MV-4-11 (cell line): ENCODE data around the gene ZNF511.
"Not testable (repeated sequence)": the region's sequence is repeated elsewhere in the genome, so short reads cannot be mapped to it uniquely, and the experiment has no call there.

ENCODE experiments used
- DNase-seq: peaks from one replicate; lab custom pipeline; 2025; lab: John Stamatoyannopoulos, UW

The ZNF511 gene

GRCh38 chr10:133314911-133315310 is 6.2 kb downstream of the ZNF511 start:
- DNase-seq, result no peak

DNA sequence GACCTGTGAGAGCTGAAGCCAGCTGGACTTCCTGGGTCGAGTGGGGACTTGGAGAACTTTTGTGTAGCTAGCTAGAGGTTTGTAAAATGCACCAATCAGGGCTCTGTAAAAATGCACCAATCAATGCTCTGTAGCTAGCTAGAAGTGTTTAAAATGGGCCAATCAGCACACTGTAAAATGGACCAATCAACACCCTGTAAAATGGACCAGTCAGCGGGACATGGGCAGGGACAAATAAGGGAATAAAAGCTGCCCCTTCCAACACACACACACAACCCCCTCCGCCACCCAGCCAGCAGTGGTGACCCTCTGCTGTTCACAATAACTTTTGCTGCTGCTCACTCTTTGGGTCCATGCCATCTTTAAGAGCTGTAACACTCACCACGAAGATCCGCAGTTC is 7.1 kb downstream of the ZNF511 start:
- no peak for DNase-seq

DNA sequence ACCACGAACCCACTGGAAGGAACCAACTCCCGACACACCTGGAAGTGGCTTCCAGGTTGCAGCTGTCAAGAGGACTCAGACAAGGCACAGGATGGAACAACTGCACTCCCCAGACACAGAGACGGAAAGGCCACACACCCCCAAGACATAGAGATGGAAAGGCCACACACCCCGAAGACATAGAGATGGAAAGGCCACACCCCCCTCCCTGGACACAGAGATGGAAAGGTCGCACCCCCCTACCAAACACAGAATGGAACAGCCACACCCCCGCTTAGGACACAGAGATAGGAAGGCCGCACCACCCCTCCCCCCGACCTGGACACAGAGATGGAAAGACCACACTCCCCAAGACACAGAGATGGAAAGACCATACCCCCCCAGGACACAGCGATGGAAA is 7.6 kb downstream of the ZNF511 start:
- no peak for DNase-seq

DNA sequence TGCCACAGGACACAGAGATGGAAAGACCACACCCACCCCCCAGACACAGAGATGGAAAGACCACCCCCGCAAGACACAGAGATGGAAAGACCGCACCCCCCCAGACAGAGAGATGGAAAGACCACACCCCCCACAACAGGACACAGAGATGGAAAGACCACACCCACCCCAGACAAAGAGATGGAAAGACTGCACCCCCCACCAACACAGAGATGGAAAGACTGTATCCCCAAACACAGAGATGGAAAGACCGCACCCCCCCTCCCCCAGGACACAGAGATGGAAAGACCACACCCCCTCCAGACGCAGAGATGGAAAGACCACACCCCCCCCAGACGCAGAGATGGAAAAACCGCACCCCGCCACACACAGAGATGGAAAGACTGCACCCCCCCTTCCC is 8.0 kb downstream of the ZNF511 start:
- DNase-seq, result no peak

DNA sequence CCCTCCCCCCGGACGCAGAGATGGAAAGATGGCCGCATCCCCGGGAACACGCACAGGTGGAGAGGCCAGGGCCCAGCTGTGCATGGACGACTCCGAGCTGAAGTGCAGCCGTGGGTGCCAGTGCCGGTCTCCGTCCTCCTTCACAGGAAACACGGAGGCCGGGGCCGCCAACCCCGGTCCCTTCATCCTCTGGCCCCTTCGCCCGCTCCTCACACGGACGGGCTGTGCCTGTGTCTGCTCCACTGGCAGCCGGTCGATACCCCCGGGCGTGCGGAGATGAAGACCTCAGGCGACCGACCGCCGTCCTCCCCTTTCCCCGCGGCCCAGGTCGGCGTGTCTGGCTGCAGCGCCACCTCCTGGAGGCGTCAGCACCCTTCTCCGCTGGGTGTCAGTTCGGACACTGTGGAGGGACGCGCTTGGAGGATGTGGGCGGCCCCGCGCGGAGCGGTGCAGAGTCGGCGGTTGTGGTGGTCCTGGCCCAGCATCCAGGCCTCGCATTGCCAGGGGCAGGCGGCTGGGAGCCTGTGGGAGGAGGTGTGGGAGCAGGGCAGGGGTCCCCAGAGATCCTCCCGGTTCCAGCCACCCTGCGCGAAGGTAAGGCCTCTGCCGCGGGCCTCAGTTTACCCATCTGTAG is 9.9 kb downstream of the ZNF511 start:
- DNase-seq, result peak; percentile 53

GRCh38 chr10:133320852-133321422 is 12.2 kb downstream of the ZNF511 start:
- not testable (repeated sequence) for DNase-seq

DNA sequence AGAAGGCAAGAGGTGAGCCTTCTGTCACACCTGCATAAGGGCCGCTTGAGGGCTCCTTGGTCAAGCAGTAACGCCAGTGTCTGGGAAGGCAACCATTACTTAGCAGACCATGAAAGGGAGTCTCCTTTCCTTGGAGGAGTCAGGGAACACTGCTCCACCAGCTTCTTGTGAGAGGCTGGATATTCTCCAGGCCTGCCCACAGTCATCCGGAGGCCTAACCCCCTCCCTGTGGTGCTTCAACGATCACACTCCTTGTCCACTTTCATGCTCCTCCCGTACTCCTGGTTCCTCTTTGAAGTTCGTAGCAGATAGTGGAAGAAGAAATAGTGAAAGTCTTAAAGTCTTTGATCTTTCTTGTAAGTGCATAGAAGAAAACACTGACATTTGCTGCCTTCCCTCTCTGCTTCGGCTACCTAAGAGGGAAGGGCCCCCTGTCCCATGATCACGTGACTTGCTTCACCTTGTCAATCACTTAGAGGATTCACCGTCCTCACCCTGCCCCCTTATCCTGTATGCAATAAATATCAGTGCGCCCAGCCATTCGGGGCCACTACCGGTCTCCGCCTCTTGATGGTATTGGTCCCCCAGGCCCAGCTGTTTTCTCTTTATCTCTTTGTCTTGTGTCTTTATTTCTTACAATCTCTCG is 13.5 kb downstream of the ZNF511 start:
- not testable (repeated sequence) for DNase-seq

DNA sequence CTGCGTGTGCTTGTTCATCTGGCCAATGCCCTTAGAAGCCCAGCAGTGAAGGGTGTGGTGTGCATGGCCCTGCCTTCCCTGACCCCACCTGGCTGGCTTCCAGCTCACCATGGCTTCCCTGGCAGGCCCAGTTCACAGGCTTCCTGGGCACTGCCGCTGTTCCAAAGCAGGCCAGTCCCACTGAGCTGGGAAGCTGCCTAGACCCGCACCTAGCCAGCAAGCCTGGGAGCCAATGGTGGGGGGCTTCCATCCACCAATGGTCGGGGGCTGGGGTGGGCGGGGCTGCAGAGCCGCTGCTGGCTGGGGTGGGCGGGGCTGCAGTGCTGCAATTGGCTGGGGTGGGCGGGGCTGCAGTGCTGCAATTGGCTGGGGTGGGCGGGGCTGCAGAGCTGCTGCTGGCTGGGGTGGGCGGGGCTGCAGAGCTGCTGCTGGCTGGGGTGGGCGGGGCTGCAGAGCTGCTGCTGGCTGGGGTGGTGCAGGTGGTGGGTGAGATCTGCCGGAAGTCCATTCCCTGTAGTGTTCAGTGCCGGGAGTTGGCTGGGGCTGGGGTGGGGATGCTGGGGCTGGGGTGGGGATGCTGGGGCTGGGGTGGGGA is 15.6 kb downstream of the ZNF511 start:
- DNase-seq, result no peak

DNA sequence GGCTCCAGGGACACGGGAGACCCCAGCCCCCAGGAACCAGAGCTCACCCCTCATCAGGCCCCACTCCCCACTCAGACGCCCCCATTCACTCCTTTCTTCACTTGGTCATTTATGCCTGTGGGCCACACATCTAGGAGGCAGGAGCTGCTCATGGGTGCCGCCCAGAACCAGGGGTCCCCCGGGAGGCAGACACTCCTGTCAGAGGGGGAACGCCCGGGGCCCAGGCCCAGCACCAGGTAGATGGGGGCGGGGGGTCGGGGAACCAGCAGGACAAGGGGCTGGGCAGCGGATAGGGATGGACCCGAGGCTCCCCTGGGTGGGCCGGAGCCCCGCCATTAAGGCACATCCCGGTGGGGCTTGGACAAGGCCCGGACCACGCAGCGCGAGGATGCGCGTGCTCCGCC is 16.1 kb downstream of the ZNF511 start:
- no peak for DNase-seq

DNA sequence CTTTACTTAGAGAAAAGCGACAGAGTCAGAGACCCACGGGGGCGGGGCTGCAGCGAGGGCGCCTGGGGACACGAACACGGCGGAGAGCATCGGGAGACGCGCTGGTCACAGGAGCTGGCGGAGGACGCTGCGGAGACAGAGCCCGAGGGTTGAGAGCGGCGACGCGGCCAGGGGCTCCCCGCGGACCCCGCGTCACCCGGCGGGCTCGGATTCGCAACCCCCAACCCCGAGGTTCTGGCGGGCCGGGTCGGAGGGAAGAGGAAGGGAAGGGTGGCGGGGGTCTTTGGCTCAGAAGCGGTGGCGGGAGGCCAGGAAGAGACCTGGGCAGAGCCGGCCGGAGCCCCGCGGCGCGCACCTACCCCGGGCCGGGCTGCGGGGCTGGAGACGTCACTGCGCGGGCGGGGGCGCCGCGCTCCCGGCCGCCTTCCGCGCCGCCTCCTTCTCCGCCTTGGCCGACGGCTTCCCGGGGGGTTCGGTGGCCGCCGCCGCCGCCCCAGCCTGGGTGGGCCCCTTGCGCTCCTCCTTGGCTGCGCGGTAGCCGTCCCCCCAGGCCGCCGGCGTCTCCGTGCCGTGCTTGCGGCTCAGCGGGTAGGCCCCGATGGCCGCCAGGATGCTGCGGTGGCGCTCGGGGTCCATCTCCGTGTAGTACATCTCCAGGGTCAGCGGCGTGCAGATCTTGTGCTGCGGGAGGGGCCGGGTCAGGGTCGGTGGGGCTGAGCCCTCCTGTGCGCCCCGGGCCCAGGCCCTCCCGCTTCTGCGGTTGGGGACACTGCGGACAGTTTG is 16.9 kb downstream of the ZNF511 start:
- DNase-seq, result no peak

GRCh38 chr10:133326223-133326551 is 17.5 kb downstream of the ZNF511 start:
- DNase-seq, result no peak

GRCh38 chr10:133326745-133327650 is 18.3 kb downstream of the ZNF511 start:
- DNase-seq, result no peak

DNA sequence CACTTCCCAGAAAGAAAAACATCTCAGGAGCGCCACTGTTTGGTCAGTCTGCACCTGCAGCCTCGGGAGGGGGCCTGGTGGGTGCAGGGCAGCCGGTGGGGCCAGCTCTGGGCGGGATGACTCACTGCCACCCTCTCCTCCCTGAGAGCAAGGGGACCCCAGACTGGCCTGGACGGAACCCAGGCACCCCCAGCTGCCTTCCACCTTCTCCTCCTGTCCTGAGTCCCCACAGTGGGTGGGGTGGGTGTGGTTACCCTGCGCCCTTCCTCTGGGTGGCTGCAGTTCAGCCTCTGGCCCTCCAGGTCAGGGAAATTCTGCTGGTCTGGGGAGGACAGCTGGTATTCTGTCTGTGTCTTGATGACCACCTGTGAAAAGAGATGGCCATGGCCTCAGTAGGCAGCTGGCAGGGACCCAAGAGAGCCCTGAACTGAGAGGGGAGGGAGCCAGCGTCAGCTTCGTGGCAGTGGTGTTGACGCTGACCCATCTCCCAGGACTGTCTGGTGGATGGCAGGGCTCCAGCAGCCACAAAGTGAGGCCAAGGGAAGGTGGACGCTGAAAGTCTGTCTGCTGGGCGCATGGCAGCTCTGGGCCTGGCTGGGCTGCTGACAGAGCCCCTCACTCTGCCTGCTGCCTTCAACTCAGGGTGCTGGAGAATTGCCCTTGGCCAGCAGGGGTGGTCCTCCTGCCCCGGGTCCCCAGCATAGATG is 19.1 kb downstream of the ZNF511 start:
- no peak for DNase-seq

DNA sequence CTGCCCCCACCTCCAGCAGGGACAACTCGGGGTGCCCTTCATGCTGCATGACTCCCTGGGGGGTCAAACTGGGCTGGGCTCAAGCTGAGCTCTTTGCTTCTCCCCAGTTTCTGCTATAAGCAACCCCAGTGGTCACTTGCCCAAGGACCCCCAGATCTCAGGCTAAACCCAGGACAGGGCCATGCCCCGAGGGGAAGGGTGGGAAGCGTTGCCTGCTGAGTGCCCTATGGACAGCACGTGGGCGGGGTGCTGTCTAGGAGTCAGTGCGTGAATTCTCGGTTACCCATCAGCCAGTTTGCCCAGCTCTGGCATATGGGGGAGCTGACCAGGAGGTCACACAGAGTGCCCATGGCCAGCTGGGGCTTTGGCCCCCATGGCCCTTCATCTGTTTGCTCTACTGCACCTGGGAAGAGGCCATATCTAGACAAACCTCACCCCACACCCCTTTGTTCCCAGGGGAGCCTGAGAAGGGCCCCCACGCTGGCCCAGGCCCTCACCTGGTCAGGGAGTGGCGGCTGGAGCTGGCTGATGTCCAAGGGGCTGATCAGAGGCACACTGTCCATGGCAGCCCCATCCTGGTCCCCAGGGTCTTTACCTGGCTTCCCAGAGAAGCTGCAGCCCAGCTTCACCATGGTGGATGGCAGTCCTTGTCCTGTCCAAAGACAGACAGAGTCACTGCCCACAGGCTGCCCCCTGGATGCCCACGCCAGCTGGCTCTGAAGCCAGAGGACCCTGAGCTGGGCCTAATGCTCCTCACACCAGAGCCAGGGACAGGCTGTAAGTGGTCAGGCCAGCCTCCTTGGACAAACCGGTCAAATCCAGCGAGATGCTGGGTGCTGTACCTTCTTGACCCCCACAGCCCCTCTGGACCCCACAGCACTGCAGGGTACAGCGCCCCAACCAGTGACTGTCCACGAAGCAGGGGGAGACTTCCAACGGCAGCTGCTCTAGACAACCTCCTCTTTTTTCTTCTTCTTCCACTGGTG is 19.9 kb downstream of the ZNF511 start:
- DNase-seq, result no peak

- peak; percentile 61 for DNase-seq
Observed at GRCh38 chr10:133329491-133330202, 20.9 kb downstream of the ZNF511 start.

DNA sequence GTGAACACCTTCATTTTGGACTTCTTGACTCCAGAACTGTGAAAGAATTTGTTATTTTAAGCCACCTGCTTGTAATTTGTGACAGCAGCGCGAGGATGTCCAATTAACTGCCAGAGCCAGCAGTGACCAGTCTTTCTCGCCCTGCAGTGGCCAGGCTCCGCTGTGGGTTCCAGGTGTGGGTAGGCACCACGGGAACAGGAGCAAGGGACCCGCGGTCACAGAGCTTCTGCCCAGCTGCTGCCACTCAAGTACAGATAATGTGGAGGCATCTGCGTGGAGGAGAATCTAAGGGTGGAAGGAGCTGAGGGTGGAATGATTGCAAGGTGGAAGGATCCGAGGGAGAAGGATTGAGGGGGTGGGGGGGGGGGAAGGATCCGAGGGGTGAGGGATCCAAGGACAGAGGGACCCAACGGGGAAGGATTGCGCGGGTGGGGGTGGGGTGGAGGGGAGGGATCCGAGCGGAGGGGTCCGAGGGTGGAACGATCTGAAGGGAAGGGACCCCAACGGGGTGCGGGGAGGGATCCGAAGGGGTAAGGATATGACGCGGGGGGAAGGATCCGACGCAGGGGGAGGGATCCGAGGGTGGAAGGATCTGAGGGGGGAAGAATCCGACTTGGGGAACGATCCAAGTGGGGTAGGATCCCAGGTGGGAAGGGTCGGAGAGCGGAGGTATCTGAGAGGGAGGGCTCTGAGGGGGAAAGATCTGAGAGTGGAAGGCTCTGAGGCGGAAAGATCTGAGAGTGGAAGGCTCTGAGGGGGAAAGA is 24.4 kb downstream of the ZNF511 start:
- no peak for DNase-seq

GRCh38 chr10:133334503-133335245 is 26.0 kb downstream of the ZNF511 start:
- DNase-seq, result no peak
